H1 (cell line): ENCODE results near the gene ARHGAP32. TPM values are rescaled to one million over a fixed set of nuclear protein-coding genes. Genes with fewer than 3 reads are reported as not detected.

Experiments
- CTCF ChIA-PET: fragments of 300-600 bp; sonication (Branson Sonifier 250); formaldehyde crosslinking; loops from one replicate; lab custom pipeline; 2021; ENCODE audit not compliant: partially characterized antibody; lab: Charles Lee
- POLR2A ChIA-PET: fragments of 300-600 bp; sonication (Branson Sonifier 250); formaldehyde crosslinking; loops from one replicate; lab custom pipeline; 2021; ENCODE audit warnings: inconsistent platforms; ENCODE audit not compliant: partially characterized antibody; lab: Charles Lee
- DNase-seq, 2 experiments: peaks; one replicate each; pipeline versions ENCODE4 v3.0.0 to v3.0.0-alpha.2; 2010 to 2022; ENCODE audit warnings: low spot score in 2 of 2, low read depth in 1 of 2, mixed read lengths in 1 of 2
- FAIRE-seq: peaks from 2 replicates; lab custom pipeline; 2011; peaks lifted over from hg19 to GRCh38; lab: Jason Lieb, UNC
- H2AFZ ChIP-seq: 2 replicates; pipeline ENCODE4 v1.8.1; 2012; ENCODE audit warnings: low read length, inconsistent platforms
- H2AK5ac ChIP-seq: 2 replicates; pipeline ENCODE4 v1.6.1; 2013; ENCODE audit warnings: low read depth, low read length
- H2BK120ac ChIP-seq: replicated peaks from 2 replicates; pipeline ENCODE3; 2013; ENCODE audit warnings: low read depth, low read length, inconsistent platforms
- H2BK12ac ChIP-seq: 2 replicates; pipeline ENCODE4 v1.6.1; 2013; ENCODE audit warnings: low read depth, low read length
- H2BK15ac ChIP-seq: 2 replicates; pipeline ENCODE4 v1.6.1; 2013; ENCODE audit warnings: low read length
- H2BK20ac ChIP-seq: 2 replicates; pipeline ENCODE4 v1.6.1; 2013; ENCODE audit warnings: low read length
- H2BK5ac ChIP-seq: 2 replicates; pipeline ENCODE4 v1.6.1; 2013; ENCODE audit warnings: low read depth, low read length
- H3K14ac ChIP-seq: 2 replicates; pipeline ENCODE4 v1.6.1; 2013; ENCODE audit warnings: inconsistent platforms; ENCODE audit not compliant: insufficient read length
- H3K18ac ChIP-seq: 2 replicates; pipeline ENCODE4 v1.6.1; 2013; ENCODE audit warnings: low read length; ENCODE audit errors: extremely low read depth
- H3K23ac ChIP-seq: 2 replicates; pipeline ENCODE4 v1.6.1; 2013; ENCODE audit warnings: inconsistent platforms; ENCODE audit not compliant: insufficient read length
- H3K23me2 ChIP-seq: 2 replicates; pipeline ENCODE4 v1.6.1; 2013; ENCODE audit warnings: low read depth, low read length
- H3K27ac ChIP-seq: 2 replicates; pipeline ENCODE4 v1.6.1; 2011; ENCODE audit warnings: low read depth, low read length, inconsistent platforms
- H3K27me3 ChIP-seq, 4 experiments: replicated peaks in 1 of 4; 1 replicate in 1 of 4; 2 replicates in 3 of 4; pipeline versions ENCODE4 v1.6.1 to v1.8.1; 2011 to 2013; ENCODE audit warnings: low read length in 3 of 4, mild to moderate bottlenecking in 3 of 4, inconsistent platforms in 2 of 4, mixed read lengths in 2 of 4, moderate library complexity in 1 of 4; ENCODE audit not compliant: control insufficient read depth in 3 of 4, insufficient read depth in 3 of 4; ENCODE audit errors: extremely low read depth in 1 of 4
- H3K36me3 ChIP-seq, 4 experiments: 2 replicates each; pipeline versions ENCODE4 v1.6.1 to v1.8.1; 2011 to 2013; ENCODE audit warnings: mild to moderate bottlenecking in 4 of 4, low read length in 3 of 4, moderate library complexity in 2 of 4, control low read depth in 1 of 4, inconsistent platforms in 1 of 4; ENCODE audit not compliant: insufficient read depth in 4 of 4, control insufficient read depth in 2 of 4
- H3K4ac ChIP-seq: replicated peaks from 2 replicates; pipeline ENCODE3; 2013; ENCODE audit warnings: low read length, low read depth, mixed read lengths, inconsistent platforms; ENCODE audit not compliant: insufficient read length
- H3K4me1 ChIP-seq, 4 experiments: replicated peaks in 1 of 4; 1 replicate in 1 of 4; 2 replicates in 3 of 4; pipeline versions ENCODE4 v1.6.1 to v1.8.1; 2011 to 2013; ENCODE audit warnings: low read length in 3 of 4, inconsistent platforms in 2 of 4, mixed read lengths in 1 of 4; ENCODE audit not compliant: insufficient read depth in 4 of 4, control insufficient read depth in 3 of 4
- H3K4me2 ChIP-seq, 2 experiments: 2 replicates each; pipeline versions ENCODE4 v1.6.1 to v1.8.1; 2011 to 2013; ENCODE audit warnings: low read depth in 2 of 2, low read length in 2 of 2, control low read depth in 1 of 2, inconsistent platforms in 1 of 2, mild to moderate bottlenecking in 1 of 2; ENCODE audit not compliant: insufficient read depth in 1 of 2
- H3K4me3 ChIP-seq, 4 experiments: fragments of 200-600, 300-600 bp in 1 of 4; sonication (generic), shearing (Covaris generic), sonication (Bioruptor Twin) in 1 of 4; 2 replicates each; pipeline versions ENCODE4 v1.5.1 to v1.8.1; 2011 to 2016; ENCODE audit warnings: low read length in 4 of 4, low read depth in 3 of 4, control low read depth in 2 of 4, inconsistent platforms in 2 of 4, mild to moderate bottlenecking in 2 of 4, mixed read lengths in 1 of 4, moderate library complexity in 1 of 4; ENCODE audit not compliant: insufficient read depth in 2 of 4; ENCODE audit errors: extremely low read depth in 1 of 4
- H3K56ac ChIP-seq: replicated peaks from 2 replicates; pipeline ENCODE3; 2013; ENCODE audit warnings: low read depth, mild to moderate bottlenecking, mixed read lengths, low read length, inconsistent platforms; ENCODE audit not compliant: insufficient read length
- H3K79me1 ChIP-seq: 2 replicates; pipeline ENCODE4 v1.6.1; 2013; ENCODE audit warnings: low read depth, low read length, control low read depth
- H3K79me2 ChIP-seq, 2 experiments: 2 replicates each; pipeline versions ENCODE4 v1.6.1 to v1.8.1; 2012 to 2013; ENCODE audit warnings: low read length in 2 of 2, mild to moderate bottlenecking in 2 of 2, inconsistent platforms in 1 of 2; ENCODE audit not compliant: insufficient read depth in 2 of 2, control insufficient read depth in 1 of 2
- H3K9ac ChIP-seq, 4 experiments: replicated peaks in 1 of 4; 1 replicate in 1 of 4; 2 replicates in 3 of 4; pipeline versions ENCODE4 v1.6.1 to v1.8.1; 2011 to 2013; ENCODE audit warnings: low read depth in 3 of 4, low read length in 3 of 4, control low read depth in 2 of 4, mild to moderate bottlenecking in 2 of 4, moderate library complexity in 2 of 4, inconsistent platforms in 1 of 4; ENCODE audit errors: extremely low read depth in 1 of 4
- H3K9me3 ChIP-seq, 2 experiments: 2 replicates each; pipeline versions ENCODE4 v1.6.1 to v1.8.1; 2012 to 2013; ENCODE audit warnings: mild to moderate bottlenecking in 2 of 2, moderate library complexity in 2 of 2, control low read depth in 1 of 2, inconsistent platforms in 1 of 2, low read depth in 1 of 2, low read length in 1 of 2, mixed read lengths in 1 of 2; ENCODE audit not compliant: insufficient read depth in 2 of 2
- H4K20me1 ChIP-seq, 2 experiments: replicated peaks in 1 of 2; 2 replicates each; pipeline versions ENCODE3 to v1.8.1; 2011 to 2013; ENCODE audit warnings: inconsistent platforms in 2 of 2, low read length in 2 of 2, mild to moderate bottlenecking in 1 of 2; ENCODE audit not compliant: insufficient read depth in 2 of 2, control insufficient read depth in 1 of 2
- H4K5ac ChIP-seq: 2 replicates; pipeline ENCODE4 v1.6.1; 2013; ENCODE audit warnings: low read length, low read depth, mixed read lengths, inconsistent platforms; ENCODE audit not compliant: insufficient read length
- H4K8ac ChIP-seq: 2 replicates; pipeline ENCODE4 v1.8.0; 2013; ENCODE audit warnings: mild to moderate bottlenecking, moderate library complexity, low read length, inconsistent platforms; ENCODE audit not compliant: insufficient read depth; ENCODE audit errors: extremely low read depth
- H4K91ac ChIP-seq: replicated peaks from 2 replicates; pipeline ENCODE3; 2013; ENCODE audit warnings: low read length, mixed read lengths, inconsistent platforms; ENCODE audit not compliant: insufficient read length
- BRCA1 ChIP-seq: IDR thresholded peaks from 2 replicates; pipeline ENCODE4 v1.6.1; 2012; ENCODE audit warnings: low read depth, low read length, improper control_type of control experiment
- CREB1 ChIP-seq: IDR thresholded peaks from 2 replicates; pipeline ENCODE4 v1.6.1; 2012; ENCODE audit warnings: inconsistent platforms
- CTBP2 ChIP-seq: IDR thresholded peaks from 2 replicates; pipeline ENCODE4 v1.7.0; 2011; ENCODE audit warnings: borderline replicate concordance, mild to moderate bottlenecking, moderate library complexity, mixed read lengths, low read length; ENCODE audit not compliant: insufficient read depth, insufficient read length
- GABPA ChIP-seq: IDR thresholded peaks from 2 replicates; pipeline ENCODE4 v1.6.1; 2011; ENCODE audit warnings: mild to moderate bottlenecking, low read length, moderate library complexity, borderline replicate concordance; ENCODE audit not compliant: insufficient read depth
- JUND ChIP-seq: IDR thresholded peaks from 2 replicates; pipeline ENCODE4 v1.6.1; 2011; ENCODE audit warnings: mild to moderate bottlenecking, improper control_type of control experiment, low read length
- RBBP5 ChIP-seq: IDR thresholded peaks from 2 replicates; pipeline ENCODE4 v1.7.1; 2012; ENCODE audit warnings: low read depth, mild to moderate bottlenecking, inconsistent platforms, low read length, moderate library complexity, borderline replicate concordance
- RFX5 ChIP-seq: IDR thresholded peaks from 2 replicates; pipeline ENCODE4 v1.6.1; 2011; ENCODE audit warnings: low read depth, low read length, improper control_type of control experiment, borderline replicate concordance
- SRF ChIP-seq: IDR thresholded peaks from 2 replicates; pipeline ENCODE4 v1.6.1; 2011; ENCODE audit warnings: mild to moderate bottlenecking, low read depth, low read length, moderate library complexity
- TAF7 ChIP-seq: optimal IDR thresholded peaks from 2 replicates; pipeline ENCODE3; 2011; ENCODE audit warnings: low read depth, mild to moderate bottlenecking, inconsistent platforms, low read length, moderate library complexity, borderline replicate concordance
- WGBS, 2 experiments: shearing (Covaris generic) in 1 of 2; methylation state at CpG; one replicate each; pipeline versions ENCODE4 v1.1.6 to v1.1.7; 2013 to 2015; ENCODE audit warnings: low lambda C conversion rate in 2 of 2, mixed read lengths in 2 of 2, inconsistent platforms in 1 of 2, low coverage in 1 of 2, missing lambda C conversion rate in 1 of 2; ENCODE audit not compliant: insufficient replicate concordance in 2 of 2, insufficient coverage in 1 of 2, insufficient read length in 1 of 2; ENCODE audit errors: extremely low coverage in 1 of 2, missing lambda C conversion rate in 1 of 2; 5-methylcytosine and 5-hydroxymethylcytosine counted together
- polyA plus RNA-seq, 7 experiments: library from polyadenylated mRNA; depleted of rRNA in 3 of 7; stranded (reverse) in 5 of 7; unstranded in 2 of 7; fragments of >200 nt in 5 of 7; fragments of 200-250 nt in 2 of 7; gene quantifications; 1 replicate in 5 of 7; 2 replicates in 1 of 7; 4 replicates in 1 of 7; pipeline versions ENCODE4 v1.2.1 to v1.2.3, GENCODE V29; 2011 to 2013; ENCODE audit warnings: missing spikeins in 2 of 7, mixed read lengths in 2 of 7
- total RNA-seq: library from RNA; stranded (reverse); fragmentation: NEBNext Ultra II Directional; extraction: Animal tissue kit (Norgen Biotek cat#: 25700); gene quantifications from 2 replicates; pipeline ENCODE4 v1.2.1, GENCODE V29; 2021
- TF ChIP-seq, protein P1 (sequence below): IDR thresholded peaks from 2 replicates; pipeline ENCODE4 v1.6.1; 2012; ENCODE audit warnings: inconsistent platforms

The ARHGAP32 gene
- total and polyA plus RNA-seq, 2 of the 8 experiments (the other 6 are each of a cell fraction or from before 2014, with no cell fraction given) = 13.7 to 30.0 TPM

DNA sequence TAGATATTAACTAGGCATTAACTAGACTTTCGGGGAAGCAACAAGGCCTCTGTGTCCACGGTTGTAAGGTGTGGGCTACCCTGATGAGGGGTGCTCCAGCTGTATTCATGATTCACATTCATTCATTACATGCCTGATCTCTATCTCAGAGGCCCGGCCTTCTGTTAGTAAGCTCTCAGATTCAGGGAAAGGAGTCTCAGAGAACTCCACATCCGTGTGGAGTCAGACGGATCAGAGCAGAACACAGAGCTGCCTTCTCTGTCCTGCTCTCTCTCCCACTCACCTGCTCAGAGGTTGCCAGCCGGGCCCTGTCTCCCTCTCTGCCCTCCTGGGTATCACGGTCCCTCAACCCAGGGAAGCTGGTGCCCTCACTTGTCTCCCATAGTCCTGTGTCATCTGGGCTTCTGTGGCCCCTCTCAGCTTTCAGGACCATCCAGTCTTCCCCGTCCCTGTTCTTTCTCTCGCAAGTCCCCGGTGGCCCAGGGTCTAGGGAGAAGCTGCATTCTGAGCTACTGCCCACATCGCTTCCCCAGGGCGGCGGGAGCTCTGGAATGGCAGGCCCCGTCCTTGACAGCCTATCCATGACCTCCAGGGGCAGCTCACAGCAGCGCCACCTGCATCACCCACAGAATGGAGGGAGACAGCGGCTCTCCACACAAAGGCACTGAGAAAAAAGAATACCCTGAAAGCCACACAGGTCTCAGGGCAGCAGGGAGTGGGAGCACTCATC is 253.8 kb downstream of the ARHGAP32 start:
- no peak overlapping the region for H2AK5ac ChIP-seq
- no peaks in the 10 kb centered on the region for H3K79me1 ChIP-seq
- no peak for DNase-seq
- no peak overlapping the region; the same call in 1 of the 2 replicates for H4K8ac ChIP-seq
- FAIRE-seq = no peak
- peaks cover 0 to 14% (median 5%) of the 10 kb centered on the region in 4 experiments; a peak in 6 of 7 replicates for H3K27me3 ChIP-seq
- H3K23me2 ChIP-seq = no peaks in the 10 kb centered on the region
- no peak overlapping the region for H4K91ac ChIP-seq
- no peak overlapping the region for H2BK12ac ChIP-seq
- no peak overlapping the region for H3K23ac ChIP-seq
- H3K4me1 ChIP-seq = peaks cover 0 to 12% (median 9%) of the 10 kb centered on the region in 4 experiments; a peak in 6 of 7 replicates
- H3K36me3 ChIP-seq = no peaks in the 10 kb centered on the region
- H2AFZ ChIP-seq = no peak overlapping the region
- H3K4me2 ChIP-seq = no peak overlapping the region
- H3K18ac ChIP-seq = no peak overlapping the region
- whole genome bisulfite sequencing, 2 experiments = 84% methylated on average over 16 of the region's 16 CpGs; no CpG with 5 or more reads in 1 of the 2 experiments
- no peak overlapping the region for H2BK5ac ChIP-seq
- no peak overlapping the region for H3K14ac ChIP-seq
- H3K9me3 ChIP-seq = peaks cover 0 to 2% of the 10 kb centered on the region in 2 experiments; a peak in 1 of 4 replicates
- no peak overlapping the region for H3K56ac ChIP-seq
- no peak overlapping the region for H2BK20ac ChIP-seq
- no peaks in the 10 kb centered on the region for H3K79me2 ChIP-seq
- no peak overlapping the region for H3K27ac ChIP-seq
- H2BK15ac ChIP-seq = no peak overlapping the region
- no peak overlapping the region for H2BK120ac ChIP-seq
- no peaks in the 10 kb centered on the region for H4K20me1 ChIP-seq
- ChIA-PET POLR2A (no interaction called here), CTCF (interaction anchor here (0.9 to 14.7 kb wide), 9 partner anchors 10 to 63 kb away, joined by 3 to 243 read pairs (median 3); partner anchors contain the start of gene KCNJ5)
- no peak overlapping the region for H3K4ac ChIP-seq
- H3K4me3 ChIP-seq = no peak overlapping the region
- H3K9ac ChIP-seq = no peak overlapping the region
- H4K5ac ChIP-seq = no peak overlapping the region
- TF ChIP-seq JUND (no peak), CTBP2 (no peak), RFX5 (no peak), GABPA (no peak), SRF (no peak), BRCA1 (no peak), CREB1 (no peak), RBBP5 (no peak), TAF7 (no peak)
- TF ChIP-seq, protein P1, sequence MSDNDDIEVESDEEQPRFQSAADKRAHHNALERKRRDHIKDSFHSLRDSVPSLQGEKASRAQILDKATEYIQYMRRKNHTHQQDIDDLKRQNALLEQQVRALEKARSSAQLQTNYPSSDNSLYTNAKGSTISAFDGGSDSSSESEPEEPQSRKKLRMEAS = no peak
